ENCODE measurements around the gene ELP4.

DNA sequence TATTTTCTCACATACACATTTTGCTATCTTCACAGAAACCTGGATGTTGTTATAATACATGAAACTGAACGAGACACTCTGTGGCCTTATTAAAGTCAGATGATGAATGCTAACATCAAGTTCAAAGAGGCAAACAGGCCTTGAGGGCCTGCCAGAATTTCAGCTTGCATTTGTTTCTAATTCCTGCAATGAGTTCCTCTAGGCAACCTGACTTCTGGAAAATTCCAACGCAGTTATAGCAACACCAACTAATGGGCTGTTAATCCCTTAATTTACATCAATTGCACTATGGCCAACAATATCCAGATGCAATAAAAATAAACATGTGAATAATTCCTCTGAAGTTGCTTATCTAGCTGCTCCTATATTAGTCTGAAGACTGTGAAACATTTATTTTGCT lies 282.5 kb downstream of the ELP4 start:
- TF ChIP-seq, protein P1, sequence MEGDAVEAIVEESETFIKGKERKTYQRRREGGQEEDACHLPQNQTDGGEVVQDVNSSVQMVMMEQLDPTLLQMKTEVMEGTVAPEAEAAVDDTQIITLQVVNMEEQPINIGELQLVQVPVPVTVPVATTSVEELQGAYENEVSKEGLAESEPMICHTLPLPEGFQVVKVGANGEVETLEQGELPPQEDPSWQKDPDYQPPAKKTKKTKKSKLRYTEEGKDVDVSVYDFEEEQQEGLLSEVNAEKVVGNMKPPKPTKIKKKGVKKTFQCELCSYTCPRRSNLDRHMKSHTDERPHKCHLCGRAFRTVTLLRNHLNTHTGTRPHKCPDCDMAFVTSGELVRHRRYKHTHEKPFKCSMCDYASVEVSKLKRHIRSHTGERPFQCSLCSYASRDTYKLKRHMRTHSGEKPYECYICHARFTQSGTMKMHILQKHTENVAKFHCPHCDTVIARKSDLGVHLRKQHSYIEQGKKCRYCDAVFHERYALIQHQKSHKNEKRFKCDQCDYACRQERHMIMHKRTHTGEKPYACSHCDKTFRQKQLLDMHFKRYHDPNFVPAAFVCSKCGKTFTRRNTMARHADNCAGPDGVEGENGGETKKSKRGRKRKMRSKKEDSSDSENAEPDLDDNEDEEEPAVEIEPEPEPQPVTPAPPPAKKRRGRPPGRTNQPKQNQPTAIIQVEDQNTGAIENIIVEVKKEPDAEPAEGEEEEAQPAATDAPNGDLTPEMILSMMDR (IDR thresholded peaks at IDR 0.05) = no peak
- TF ChIP-seq POLR2A (IDR thresholded peaks at IDR 0.05) (no peak), POLR2AphosphoS5 (IDR thresholded peaks at IDR 0.05) (no peak)
